ENCODE measurements around the gene C19orf81. TPM values are rescaled to one million over a fixed set of nuclear protein-coding genes. Genes with fewer than 3 reads are reported as not detected.

C19orf81 gene
- total RNA-seq, 1 experiment from 2014 or later = 14.5 TPM

GRCh38 chr19:50645107-50645506, 4.1 kb upstream of the C19orf81 start:
- DNase-seq (ENCODE audit: low read depth, low spot score) = no peak
- Histone ChIP-seq H3K27me3 (ENCODE audit: insufficient read depth, low read length) (peaks cover 32% of the 10 kb centered on the region), H3K4me1 (ENCODE audit: control insufficient read depth in 1 of 2, insufficient read depth in 2 of 2, low read length in 2 of 2) (peaks cover 12 to 26% of the 10 kb centered on the region in 2 experiments), H3K9ac (ENCODE audit: low read length) (no peak overlapping the region), H3K27ac (ENCODE audit: low read depth, low read length) (no peak overlapping the region), H3K4me3 (replicated peaks in 1 of 2; ENCODE audit: low read depth in 1 of 2, low read length in 2 of 2) (no peak overlapping the region), H2AFZ (ENCODE audit: low read depth, low read length, poor library complexity, severe bottlenecking) (no peak overlapping the region), H3K9me2 (ENCODE audit: insufficient read depth) (no peaks in the 10 kb centered on the region), H3K36me3 (ENCODE audit: control insufficient read depth in 1 of 2, insufficient read depth in 2 of 2, low read length in 2 of 2) (no peaks in the 10 kb centered on the region), H3K9me3 (ENCODE audit: control insufficient read depth in 1 of 2, insufficient read depth in 1 of 2, low read depth in 1 of 2, low read length in 2 of 2) (no peaks in the 10 kb centered on the region), H4K20me1 (ENCODE audit: insufficient read depth) (no peaks in the 10 kb centered on the region), H3K79me2 (ENCODE audit: insufficient read depth, low read length) (no peaks in the 10 kb centered on the region), H3K4me2 (ENCODE audit: low read length) (no peak overlapping the region)
- POLR2A ChIA-PET = no interaction called here
- RAD21 ChIA-PET (ENCODE audit: low non-redundant PET in 1 of 2, low total read pairs in 2 of 2, uncharacterized antibody in 2 of 2, unreplicated experiment in 2 of 2) = no interaction called here
- no peak for ATAC-seq
- CTCF ChIA-PET = no interaction called here
- BruUV-seq (replicated peaks) = no TSS peak
- TF ChIP-seq TCF7L2 (IDR thresholded peaks at IDR 0.05; ENCODE audit: borderline replicate concordance, extremely low read depth, insufficient read depth, insufficient read length) (no peak), ZFX (IDR thresholded peaks at IDR 0.05) (no peak)
- intact Hi-C loops (cut with micrococcal nuclease) = no loop called here

GRCh38 chr19:50646074-50646807, 3.0 kb upstream of the C19orf81 start:
- peak overlapping the region; percentile 55 for H3K4me2 ChIP-seq (ENCODE audit: low read length)
- no peak overlapping the region for H2AFZ ChIP-seq (ENCODE audit: low read depth, low read length, poor library complexity, severe bottlenecking)
- DNase-seq (ENCODE audit: low read depth, low spot score) = peak; percentile 48
- TF ChIP-seq ATF3 (IDR thresholded peaks at IDR 0.05) (no peak), CBX3 (IDR thresholded peaks at IDR 0.05; ENCODE audit: low read depth) (peak; percentile 42; the same call in 1 of the 2 replicates)
- ATAC-seq = peak; percentile 42
- no peaks in the 10 kb centered on the region for H4K20me1 ChIP-seq (ENCODE audit: insufficient read depth)
- peaks cover 11 to 26% of the 10 kb centered on the region in 2 experiments for H3K4me1 ChIP-seq (ENCODE audit: control insufficient read depth in 1 of 2, insufficient read depth in 2 of 2, low read length in 2 of 2)
- no peaks in the 10 kb centered on the region for H3K9me2 ChIP-seq (ENCODE audit: insufficient read depth)
- intact Hi-C loops (cut with micrococcal nuclease) = no loop called here
- no peaks in the 10 kb centered on the region for H3K79me2 ChIP-seq (ENCODE audit: insufficient read depth, low read length)
- RAD21 ChIA-PET (ENCODE audit: low non-redundant PET in 1 of 2, low total read pairs in 2 of 2, uncharacterized antibody in 2 of 2, unreplicated experiment in 2 of 2) = no interaction called here
- no peak overlapping the region for H3K27ac ChIP-seq (ENCODE audit: low read depth, low read length)
- H3K9ac ChIP-seq (ENCODE audit: low read length) = no peak overlapping the region
- POLR2A ChIA-PET = no interaction called here
- no peak overlapping the region for H3K4me3 ChIP-seq (replicated peaks in 1 of 2; ENCODE audit: low read depth in 1 of 2, low read length in 2 of 2)
- no peaks in the 10 kb centered on the region for H3K36me3 ChIP-seq (ENCODE audit: control insufficient read depth in 1 of 2, insufficient read depth in 2 of 2, low read length in 2 of 2)
- CTCF ChIA-PET = no interaction called here
- no TSS peak for BruUV-seq (replicated peaks)
- H3K9me3 ChIP-seq (ENCODE audit: control insufficient read depth in 1 of 2, insufficient read depth in 1 of 2, low read depth in 1 of 2, low read length in 2 of 2) = no peaks in the 10 kb centered on the region
- peaks cover 32% of the 10 kb centered on the region for H3K27me3 ChIP-seq (ENCODE audit: insufficient read depth, low read length)

All from HCT116 (cell line).